ENCODE results near the gene CD276.
"Not testable (repeated sequence)": the region's sequence is repeated elsewhere in the genome, so short reads cannot be mapped to it uniquely, and the experiment has no call there.

The CD276 gene

GRCh38 chr15:73703601-73704000 lies 19.4 kb downstream of the CD276 start:
- not testable (repeated sequence) for H3K4me3 ChIP-seq (ENCODE audit: low read depth, low read length)

GRCh38 chr15:73704142-73704868 lies 20.1 kb downstream of the CD276 start:
- DNase-seq; H3K27me3 ChIP-seq (replicated peaks); H3K27ac ChIP-seq; H3K4me3 ChIP-seq (ENCODE audit: low read depth, low read length); in situ Hi-C loops (cut with HindIII; ENCODE audit: low pct_ligation_motif_present, low sequenced_read_pairs): not testable (repeated sequence)
- peaks cover 60% of the 10 kb centered on the region for H3K36me3 ChIP-seq (replicated peaks)

More at GRCh38 chr15:73703601-73704000, 19.4 kb downstream of the CD276 start:
- in situ Hi-C loops (cut with HindIII; ENCODE audit: low pct_ligation_motif_present, low sequenced_read_pairs); H3K27ac ChIP-seq; DNase-seq; H3K27me3 ChIP-seq (replicated peaks): not testable (repeated sequence)
- H3K36me3 ChIP-seq (replicated peaks) = peaks cover 53% of the 10 kb centered on the region
- peak; percentile 1 for TF ChIP-seq CTCF (IDR thresholded peaks at IDR 0.05; ENCODE audit: low read depth, low read length, missing control alignments)

GRCh38 chr15:73704869-73705645 lies 20.9 kb downstream of the CD276 start:
- peak; percentile 92 for TF ChIP-seq CTCF (IDR thresholded peaks at IDR 0.05; ENCODE audit: low read depth, low read length, missing control alignments)
- in situ Hi-C loops (cut with HindIII; ENCODE audit: low pct_ligation_motif_present, low sequenced_read_pairs) = no loop called here
- peaks cover 65% of the 10 kb centered on the region for H3K36me3 ChIP-seq (replicated peaks)

GRCh38 chr15:73708691-73709090 lies 24.5 kb downstream of the CD276 start:
- in situ Hi-C loops (cut with HindIII; ENCODE audit: low pct_ligation_motif_present, low sequenced_read_pairs) = no loop called here
- no peak for DNase-seq
- H3K27me3 ChIP-seq (replicated peaks) = no peaks in the 10 kb centered on the region
- H3K36me3 ChIP-seq (replicated peaks) = peaks cover 88% of the 10 kb centered on the region
- H3K4me3 ChIP-seq (ENCODE audit: low read depth, low read length) = no peak overlapping the region
- no peak overlapping the region for H3K27ac ChIP-seq
- no peak for TF ChIP-seq CTCF (IDR thresholded peaks at IDR 0.05; ENCODE audit: low read depth, low read length, missing control alignments)

More at GRCh38 chr15:73704869-73705645, 20.9 kb downstream of the CD276 start:
- no peak overlapping the region for H3K27ac ChIP-seq
- DNase-seq = peak; percentile 28
- H3K4me3 ChIP-seq (ENCODE audit: low read depth, low read length) = no peak overlapping the region
- no peaks in the 10 kb centered on the region for H3K27me3 ChIP-seq (replicated peaks)

- no peak for DNase-seq
- Histone ChIP-seq H3K4me3 (ENCODE audit: low read depth, low read length) (no peak overlapping the region), H3K27me3 (replicated peaks) (no peaks in the 10 kb centered on the region), H3K36me3 (replicated peaks) (peaks cover 89% of the 10 kb centered on the region), H3K27ac (no peak overlapping the region)
- no peak for TF ChIP-seq CTCF (IDR thresholded peaks at IDR 0.05; ENCODE audit: low read depth, low read length, missing control alignments)
- in situ Hi-C loops (cut with HindIII; ENCODE audit: low pct_ligation_motif_present, low sequenced_read_pairs) = no loop called here
Observed at GRCh38 chr15:73709241-73709640, 25.1 kb downstream of the CD276 start.

GRCh38 chr15:73709686-73710085 lies 25.5 kb downstream of the CD276 start:
- in situ Hi-C loops (cut with HindIII; ENCODE audit: low pct_ligation_motif_present, low sequenced_read_pairs) = no loop called here
- Histone ChIP-seq H3K36me3 (replicated peaks) (peaks cover 87% of the 10 kb centered on the region), H3K27me3 (replicated peaks) (no peaks in the 10 kb centered on the region)

More at GRCh38 chr15:73709686-73710085, 25.5 kb downstream of the CD276 start:
- H3K27ac ChIP-seq = no peak overlapping the region
- H3K4me3 ChIP-seq (ENCODE audit: low read depth, low read length) = no peak overlapping the region
- no peak for DNase-seq
- no peak for TF ChIP-seq CTCF (IDR thresholded peaks at IDR 0.05; ENCODE audit: low read depth, low read length, missing control alignments)

Measured in brain microvascular endothelial cell (primary cell).